SHP77 treated with DMSO at 0.1 percent for 48 hours (cell line): Measurements from ENCODE around the gene ENKUR.

Source experiments
- DNase-seq: peaks from one replicate; lab custom pipeline; 2025; lab: John Stamatoyannopoulos, UW

ENKUR gene

GRCh38 chr10:25015828-25016375, at the start of gene ENKUR:
TSS of gene ENKUR (minus strand) at chr10:25016158. CDS start at chr10:25015936, 222 bp downstream.
- peak; percentile 92 for DNase-seq

GRCh38 chr10:25064401-25064800, 48.4 kb upstream of the ENKUR start:
- DNase-seq = no peak

GRCh38 chr10:25063644-25064043, 47.7 kb upstream of the ENKUR start:
- no peak for DNase-seq

- no peak for DNase-seq
Observed at GRCh38 chr10:25063157-25063556, 47.2 kb upstream of the ENKUR start.

- no peak for DNase-seq
Observed at GRCh38 chr10:25061711-25062449, 45.9 kb upstream of the ENKUR start.

GRCh38 chr10:25061125-25061524, 45.2 kb upstream of the ENKUR start:
- DNase-seq = no peak

- DNase-seq = no peak
Observed at GRCh38 chr10:25059990-25060389, 44.0 kb upstream of the ENKUR start.

- no peak for DNase-seq
Observed at GRCh38 chr10:25057886-25058285, 41.9 kb upstream of the ENKUR start.

GRCh38 chr10:25056726-25057125, 40.8 kb upstream of the ENKUR start:
- no peak for DNase-seq

- DNase-seq = no peak
Observed at GRCh38 chr10:25052012-25052411, 36.1 kb upstream of the ENKUR start.

GRCh38 chr10:25050402-25050801, 34.4 kb upstream of the ENKUR start:
- no peak for DNase-seq

GRCh38 chr10:25049966-25050365, 34.0 kb upstream of the ENKUR start:
- DNase-seq = no peak

GRCh38 chr10:25048450-25048849, 32.5 kb upstream of the ENKUR start:
- DNase-seq = no peak

- no peak for DNase-seq
Observed at GRCh38 chr10:25047591-25048301, 31.8 kb upstream of the ENKUR start.

GRCh38 chr10:25047088-25047487, 31.1 kb upstream of the ENKUR start:
- DNase-seq = no peak

GRCh38 chr10:25046641-25047040, 30.7 kb upstream of the ENKUR start:
- no peak for DNase-seq

- DNase-seq = no peak
Observed at GRCh38 chr10:25039531-25039930, 23.6 kb upstream of the ENKUR start.

GRCh38 chr10:25038325-25038724, 22.4 kb upstream of the ENKUR start:
- no peak for DNase-seq

GRCh38 chr10:25036381-25036780, 20.4 kb upstream of the ENKUR start:
- no peak for DNase-seq

GRCh38 chr10:25029519-25029918, 13.6 kb upstream of the ENKUR start:
- DNase-seq = no peak

- no peak for DNase-seq
Observed at GRCh38 chr10:25028711-25029110, 12.8 kb upstream of the ENKUR start.

GRCh38 chr10:25026463-25026862, 10.5 kb upstream of the ENKUR start:
- no peak for DNase-seq

GRCh38 chr10:25024528-25024927, 8.6 kb upstream of the ENKUR start:
- no peak for DNase-seq
